Liver (tissue), 2 donors: ENCODE results near the gene SUSD4.

ENCODE experiments used
- CTCF ChIP-seq: fragments of 150-350 bp; IDR thresholded peaks from 2 replicates; pipeline ENCODE4 v1.5.1; 2017; ENCODE audit warnings: improper control_type of control experiment, low read depth, low read length; ENCODE audit not compliant: missing input control
- FOXA1 ChIP-seq: IDR thresholded peaks from 2 replicates; pipeline ENCODE4 v1.6.1; 2016; ENCODE audit warnings: antibody characterized with exemption
- donor health status: healthy.

- TF ChIP-seq FOXA1 (no peak), CTCF (no peak)
Observed at GRCh38 chr1:223343692-223344091, 20.3 kb downstream of the SUSD4 start.
